OCI-LY1 (cell line): ENCODE data around the gene LAMTOR5.

Source experiments
- EZH2 ChIP-seq: fragments of 200-600 bp; sonication (generic), shearing (Covaris generic); IDR thresholded peaks from 2 replicates; pipeline ENCODE4 v1.8.0; 2017; ENCODE audit warnings: borderline replicate concordance, mixed run types, mild to moderate bottlenecking, antibody characterized with exemption, low read length, moderate library complexity, mixed read lengths
- TF ChIP-seq, protein P1 (sequence below): fragments of 200-600 bp; sonication (generic), shearing (Covaris generic); IDR thresholded peaks from 2 replicates; pipeline ENCODE4 v1.5.1; 2017; ENCODE audit warnings: mild to moderate bottlenecking, antibody characterized with exemption, low read length, moderate library complexity, mixed read lengths

DNA sequence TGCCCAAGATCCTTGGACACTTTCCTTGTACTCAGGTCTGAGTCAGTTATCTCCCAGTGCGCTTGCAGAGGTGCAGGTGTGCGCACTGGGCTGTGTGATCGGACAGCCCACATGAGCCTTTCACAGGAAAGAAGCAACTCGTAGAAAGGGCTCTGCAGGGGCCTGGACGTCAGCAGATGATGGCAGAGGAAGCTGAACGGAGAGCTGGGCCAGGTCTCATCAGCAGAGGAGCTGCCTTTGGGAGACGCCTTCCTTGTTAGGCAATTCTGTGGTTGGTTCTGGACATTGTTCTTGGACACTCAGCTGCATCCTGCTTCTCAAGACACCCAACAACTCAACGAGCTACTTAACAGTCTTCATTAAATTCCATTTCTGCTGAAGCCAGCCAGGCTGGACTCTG is 36.0 kb upstream of the LAMTOR5 start:
- TF ChIP-seq, protein P1, sequence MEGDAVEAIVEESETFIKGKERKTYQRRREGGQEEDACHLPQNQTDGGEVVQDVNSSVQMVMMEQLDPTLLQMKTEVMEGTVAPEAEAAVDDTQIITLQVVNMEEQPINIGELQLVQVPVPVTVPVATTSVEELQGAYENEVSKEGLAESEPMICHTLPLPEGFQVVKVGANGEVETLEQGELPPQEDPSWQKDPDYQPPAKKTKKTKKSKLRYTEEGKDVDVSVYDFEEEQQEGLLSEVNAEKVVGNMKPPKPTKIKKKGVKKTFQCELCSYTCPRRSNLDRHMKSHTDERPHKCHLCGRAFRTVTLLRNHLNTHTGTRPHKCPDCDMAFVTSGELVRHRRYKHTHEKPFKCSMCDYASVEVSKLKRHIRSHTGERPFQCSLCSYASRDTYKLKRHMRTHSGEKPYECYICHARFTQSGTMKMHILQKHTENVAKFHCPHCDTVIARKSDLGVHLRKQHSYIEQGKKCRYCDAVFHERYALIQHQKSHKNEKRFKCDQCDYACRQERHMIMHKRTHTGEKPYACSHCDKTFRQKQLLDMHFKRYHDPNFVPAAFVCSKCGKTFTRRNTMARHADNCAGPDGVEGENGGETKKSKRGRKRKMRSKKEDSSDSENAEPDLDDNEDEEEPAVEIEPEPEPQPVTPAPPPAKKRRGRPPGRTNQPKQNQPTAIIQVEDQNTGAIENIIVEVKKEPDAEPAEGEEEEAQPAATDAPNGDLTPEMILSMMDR: no peak
- TF ChIP-seq EZH2: no peak
